Measurements from ENCODE around the gene RYR2. TPM values are rescaled to one million over a fixed set of nuclear protein-coding genes. Genes with fewer than 3 reads are reported as not detected.

Gene RYR2
- total RNA-seq, 1 donor from 2014 or later, result 5.4 TPM

DNA sequence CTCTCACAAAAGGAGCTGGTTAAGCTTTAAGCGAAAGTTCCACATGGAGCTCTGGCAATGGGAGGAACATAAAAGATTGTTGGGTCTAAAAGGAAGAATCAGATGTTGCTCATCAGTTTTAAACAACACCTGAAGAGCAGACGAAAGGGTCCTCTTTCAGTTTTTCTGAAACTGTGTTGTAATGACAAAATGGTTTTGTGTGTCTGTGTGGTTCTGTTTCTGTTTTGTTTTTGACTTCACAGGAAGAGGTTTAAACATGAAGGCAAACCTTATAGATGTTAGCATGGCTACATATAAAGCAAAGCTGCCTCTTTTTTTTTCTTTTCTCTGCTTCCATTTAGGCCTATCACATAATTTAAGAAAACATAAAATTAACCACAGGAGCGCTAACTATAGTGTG, 712.6 kb downstream of the RYR2 start:
- no peak for DNase-seq (ENCODE audit: low spot score)
- Mint-ChIP-seq H3K36me3 (ENCODE audit: low read depth, unreplicated experiment) (no peaks in the 10 kb centered on the region), H3K27me3 (ENCODE audit: unreplicated experiment) (no peaks in the 10 kb centered on the region)

DNA sequence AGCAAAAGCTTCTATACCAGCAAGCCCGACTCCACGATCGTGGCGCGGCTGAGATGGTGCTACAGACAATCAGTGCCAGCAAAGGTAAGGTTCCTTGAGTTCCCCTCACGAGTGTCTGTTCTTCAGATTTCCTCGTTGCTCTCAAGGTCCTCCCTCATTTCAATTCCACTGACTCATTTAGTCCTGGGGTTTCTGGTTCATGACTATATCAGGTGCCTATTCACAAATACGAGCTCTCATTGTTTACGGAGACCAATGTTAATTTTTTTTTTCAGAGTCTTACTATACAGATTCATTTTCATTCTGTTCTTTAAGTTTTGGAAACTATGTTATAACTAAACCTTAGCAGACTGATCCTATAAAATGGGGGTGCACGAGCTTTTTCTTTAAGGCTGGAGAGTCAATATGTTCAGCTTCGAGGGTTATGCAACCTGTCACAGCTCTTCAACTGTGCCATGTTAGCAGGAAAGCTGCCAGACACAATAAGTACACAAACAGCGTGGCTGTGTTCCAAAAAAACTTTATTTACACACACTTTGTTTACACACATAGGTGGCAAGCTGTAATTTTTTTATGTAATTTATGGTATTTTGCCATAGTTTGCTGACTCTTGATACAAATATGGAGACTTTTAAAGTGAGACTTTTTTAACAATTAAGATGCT, 714.5 kb downstream of the RYR2 start:
- H3K27ac Mint-ChIP-seq (ENCODE audit: unreplicated experiment), result no peak overlapping the region
- no peaks in the 10 kb centered on the region for H3K27me3 Mint-ChIP-seq (ENCODE audit: unreplicated experiment)
- H3K4me1 Mint-ChIP-seq (ENCODE audit: unreplicated experiment), result no peaks in the 10 kb centered on the region
- DNase-seq (ENCODE audit: low spot score), result no peak
- TF ChIP-seq, protein P1, sequence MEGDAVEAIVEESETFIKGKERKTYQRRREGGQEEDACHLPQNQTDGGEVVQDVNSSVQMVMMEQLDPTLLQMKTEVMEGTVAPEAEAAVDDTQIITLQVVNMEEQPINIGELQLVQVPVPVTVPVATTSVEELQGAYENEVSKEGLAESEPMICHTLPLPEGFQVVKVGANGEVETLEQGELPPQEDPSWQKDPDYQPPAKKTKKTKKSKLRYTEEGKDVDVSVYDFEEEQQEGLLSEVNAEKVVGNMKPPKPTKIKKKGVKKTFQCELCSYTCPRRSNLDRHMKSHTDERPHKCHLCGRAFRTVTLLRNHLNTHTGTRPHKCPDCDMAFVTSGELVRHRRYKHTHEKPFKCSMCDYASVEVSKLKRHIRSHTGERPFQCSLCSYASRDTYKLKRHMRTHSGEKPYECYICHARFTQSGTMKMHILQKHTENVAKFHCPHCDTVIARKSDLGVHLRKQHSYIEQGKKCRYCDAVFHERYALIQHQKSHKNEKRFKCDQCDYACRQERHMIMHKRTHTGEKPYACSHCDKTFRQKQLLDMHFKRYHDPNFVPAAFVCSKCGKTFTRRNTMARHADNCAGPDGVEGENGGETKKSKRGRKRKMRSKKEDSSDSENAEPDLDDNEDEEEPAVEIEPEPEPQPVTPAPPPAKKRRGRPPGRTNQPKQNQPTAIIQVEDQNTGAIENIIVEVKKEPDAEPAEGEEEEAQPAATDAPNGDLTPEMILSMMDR (IDR thresholded peaks at IDR 0.05; ENCODE audit: unreplicated experiment), result no peak
- no peaks in the 10 kb centered on the region for H3K36me3 Mint-ChIP-seq (ENCODE audit: low read depth, unreplicated experiment)
- H3K4me3 Mint-ChIP-seq (ENCODE audit: unreplicated experiment), result no peak overlapping the region
- H3K9me3 Mint-ChIP-seq (ENCODE audit: unreplicated experiment), result no peaks in the 10 kb centered on the region

More for the DNA sequence above, 712.6 kb downstream of the RYR2 start:
- no peak overlapping the region for H3K27ac Mint-ChIP-seq (ENCODE audit: unreplicated experiment)
- H3K4me1 Mint-ChIP-seq (ENCODE audit: unreplicated experiment), result no peaks in the 10 kb centered on the region
- H3K9me3 Mint-ChIP-seq (ENCODE audit: unreplicated experiment), result no peaks in the 10 kb centered on the region
- TF ChIP-seq, protein P1 (IDR thresholded peaks at IDR 0.05; ENCODE audit: unreplicated experiment), result no peak
- H3K4me3 Mint-ChIP-seq (ENCODE audit: unreplicated experiment), result no peak overlapping the region

DNA sequence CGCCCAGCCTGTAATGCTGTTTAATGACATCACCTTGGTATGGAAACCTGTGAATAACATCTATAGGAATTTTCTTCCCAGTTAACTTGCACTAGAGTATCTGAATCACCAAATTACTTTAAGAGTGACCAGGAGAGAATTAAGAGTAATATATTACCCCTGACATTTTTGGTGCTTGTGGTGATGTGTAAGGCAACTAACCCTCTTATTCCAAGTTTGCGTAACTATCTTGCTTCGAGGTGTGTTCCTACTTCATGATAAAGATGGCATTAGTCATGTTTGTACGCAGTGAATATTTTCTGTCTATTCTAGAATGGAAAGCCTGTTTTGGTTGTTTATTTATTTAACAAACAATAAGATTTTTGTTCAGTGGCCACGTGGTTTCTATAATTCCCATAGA, 717.4 kb downstream of the RYR2 start:
- Mint-ChIP-seq H3K36me3 (ENCODE audit: low read depth, unreplicated experiment) (no peaks in the 10 kb centered on the region), H3K9me3 (ENCODE audit: unreplicated experiment) (no peaks in the 10 kb centered on the region), H3K4me1 (ENCODE audit: unreplicated experiment) (no peaks in the 10 kb centered on the region), H3K27me3 (ENCODE audit: unreplicated experiment) (no peaks in the 10 kb centered on the region), H3K27ac (ENCODE audit: unreplicated experiment) (no peak overlapping the region), H3K4me3 (ENCODE audit: unreplicated experiment) (no peak overlapping the region)
- DNase-seq (ENCODE audit: low spot score), result no peak
- TF ChIP-seq, protein P1 (IDR thresholded peaks at IDR 0.05; ENCODE audit: unreplicated experiment), result no peak

DNA sequence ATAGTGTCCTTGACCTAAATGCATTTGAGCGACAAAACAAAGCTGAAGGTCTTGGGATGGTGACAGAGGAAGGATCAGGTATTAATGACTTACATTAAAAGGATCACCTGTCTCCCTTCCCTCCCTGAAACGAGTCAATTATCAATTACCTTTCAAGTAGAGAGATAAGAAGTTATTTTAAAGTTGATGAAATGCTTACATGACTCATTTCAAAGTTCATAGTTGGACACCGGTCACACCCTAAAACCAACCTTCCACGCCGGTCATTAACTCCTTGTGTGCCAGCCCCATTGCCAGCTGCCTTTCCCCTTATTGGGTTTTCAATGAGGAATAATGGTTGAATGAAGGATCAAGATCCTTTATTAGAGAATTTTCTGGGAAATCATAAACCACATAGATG, 719.0 kb downstream of the RYR2 start:
- DNase-seq (ENCODE audit: low spot score), result no peak
- no peaks in the 10 kb centered on the region for H3K27me3 Mint-ChIP-seq (ENCODE audit: unreplicated experiment)
- TF ChIP-seq, protein P1 (IDR thresholded peaks at IDR 0.05; ENCODE audit: unreplicated experiment), result no peak
- no peak overlapping the region for H3K4me3 Mint-ChIP-seq (ENCODE audit: unreplicated experiment)
- H3K36me3 Mint-ChIP-seq (ENCODE audit: low read depth, unreplicated experiment), result no peaks in the 10 kb centered on the region
- no peaks in the 10 kb centered on the region for H3K4me1 Mint-ChIP-seq (ENCODE audit: unreplicated experiment)
- no peaks in the 10 kb centered on the region for H3K9me3 Mint-ChIP-seq (ENCODE audit: unreplicated experiment)
- H3K27ac Mint-ChIP-seq (ENCODE audit: unreplicated experiment), result no peak overlapping the region

DNA sequence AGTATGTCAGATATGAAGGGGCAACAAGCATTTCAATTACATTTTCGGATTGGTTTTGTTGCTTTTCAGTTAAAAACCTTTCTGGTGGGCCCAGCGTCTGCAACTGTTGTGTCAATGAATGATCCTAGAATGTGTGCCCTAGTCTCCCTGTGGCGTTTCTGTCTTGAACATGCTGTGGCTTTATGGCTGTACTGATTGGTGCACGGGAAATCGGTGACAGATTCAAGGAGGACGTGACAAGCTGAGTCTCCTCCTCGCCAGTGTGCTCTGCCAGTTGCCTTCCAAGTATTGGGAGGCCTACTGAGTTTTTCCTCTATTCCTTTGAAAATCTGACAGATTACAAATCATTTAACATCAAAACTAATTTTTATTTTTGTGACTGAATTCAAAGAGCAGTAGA, 721.2 kb downstream of the RYR2 start:
- no peak for DNase-seq (ENCODE audit: low spot score)
- Mint-ChIP-seq H3K4me1 (ENCODE audit: unreplicated experiment) (no peaks in the 10 kb centered on the region), H3K4me3 (ENCODE audit: unreplicated experiment) (no peak overlapping the region), H3K27me3 (ENCODE audit: unreplicated experiment) (no peaks in the 10 kb centered on the region), H3K36me3 (ENCODE audit: low read depth, unreplicated experiment) (no peaks in the 10 kb centered on the region), H3K27ac (ENCODE audit: unreplicated experiment) (no peak overlapping the region), H3K9me3 (ENCODE audit: unreplicated experiment) (no peaks in the 10 kb centered on the region)
- TF ChIP-seq, protein P1 (IDR thresholded peaks at IDR 0.05; ENCODE audit: unreplicated experiment), result no peak

All from endothelial cell (in vitro differentiated cells).